Activated CD4-positive, alpha-beta T cell treated with anti-CD3 and anti-CD28 coated beads, Interleukin-2, amount 50 U/mL, for 48 hours (primary cell): Measurements from ENCODE around the gene ACIN1.

Experiments used
- DNase-seq, 2 experiments: peaks; one replicate each; pipeline ENCODE4 v3.0.0-alpha.2; 2020

The ACIN1 gene

GRCh38 chr14:23079716-23080115 is 15.2 kb downstream of the ACIN1 start:
- no peak for DNase-seq

DNA sequence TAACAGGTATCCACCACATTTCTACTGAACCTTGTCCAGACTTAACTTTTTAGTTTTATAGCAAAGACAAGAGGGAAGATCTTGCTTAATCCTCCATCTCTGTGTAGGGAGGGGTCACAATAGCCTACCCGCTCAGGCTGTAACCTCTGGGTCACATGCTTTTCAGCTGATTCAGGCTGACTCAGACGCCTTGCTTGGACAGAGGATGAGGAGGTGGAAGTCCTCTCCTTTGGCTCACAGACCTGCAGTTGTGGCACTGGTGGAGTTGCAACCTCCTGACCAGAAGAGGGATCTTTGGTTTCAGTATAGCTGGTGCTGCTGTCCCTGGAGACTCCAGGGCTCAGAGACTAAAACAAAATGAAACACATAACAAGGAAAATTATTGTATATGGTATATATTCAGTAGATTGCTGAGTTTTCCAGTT is 16.2 kb downstream of the ACIN1 start:
- DNase-seq = no peak

DNA sequence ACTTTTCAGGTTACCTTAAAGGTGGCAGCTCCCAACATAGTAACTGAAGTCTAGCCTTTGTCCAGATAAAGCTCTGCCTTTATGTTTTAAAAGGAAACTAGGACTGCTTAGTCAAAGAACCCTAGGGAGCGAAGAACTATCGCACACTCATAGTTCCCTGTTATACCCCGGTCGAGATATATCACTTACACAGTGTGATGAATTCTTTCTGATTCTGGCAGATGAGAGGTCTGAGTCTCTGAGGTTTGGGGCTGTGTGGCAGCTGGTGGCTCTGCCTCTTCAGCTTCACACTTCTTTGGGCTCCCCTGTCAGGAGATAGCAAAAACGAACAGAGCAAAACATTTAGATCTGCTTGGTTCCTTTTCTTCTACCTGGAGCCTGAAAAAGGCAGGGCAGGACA is 17.0 kb downstream of the ACIN1 start:
- no peak for DNase-seq

DNA sequence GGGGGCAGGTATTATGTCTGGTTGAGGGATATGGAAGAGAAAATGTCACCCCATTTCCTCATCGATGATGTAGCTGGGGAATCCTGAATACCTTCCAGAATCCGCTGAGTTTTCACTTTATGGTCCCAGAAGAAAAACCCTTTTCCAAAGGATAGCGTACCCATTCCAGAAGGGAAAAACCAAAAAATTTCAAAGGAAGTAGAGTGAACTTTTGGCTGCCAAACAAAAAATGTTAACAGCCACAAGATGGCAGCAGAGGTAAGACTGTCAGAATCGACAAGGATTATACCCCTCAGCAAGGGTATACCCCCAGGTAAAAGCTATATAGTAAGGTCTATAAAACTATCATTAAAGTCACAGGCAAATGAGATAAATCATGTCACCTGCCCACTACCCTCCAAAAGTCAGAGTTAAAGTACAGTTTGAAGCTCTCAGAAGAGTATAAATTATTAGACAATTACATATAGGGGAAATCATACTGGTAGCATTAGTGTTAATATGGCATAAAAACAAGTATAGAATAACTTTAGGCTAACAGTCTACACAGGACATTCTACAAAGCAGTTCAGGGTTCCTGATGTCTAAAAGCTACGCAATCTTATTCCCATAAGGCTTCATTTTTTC is 18.0 kb downstream of the ACIN1 start:
- DNase-seq = no peak

DNA sequence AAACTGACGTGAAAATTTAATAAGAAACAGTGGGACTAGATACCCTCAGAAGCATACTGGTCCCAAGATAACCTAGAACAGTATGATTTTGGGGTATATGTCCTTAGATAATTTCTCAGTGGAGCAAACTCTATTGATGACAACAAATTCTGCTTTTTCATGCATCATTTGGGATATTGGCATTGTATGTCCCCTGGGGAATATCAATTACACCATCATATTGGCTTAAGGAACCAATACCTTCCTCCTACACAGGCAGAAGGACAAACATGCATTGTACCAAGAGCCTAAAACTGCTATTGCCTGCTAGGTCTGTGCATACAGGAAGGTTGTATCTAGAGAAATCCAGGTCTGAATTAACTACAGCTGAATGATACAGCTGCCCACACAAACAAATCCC is 20.0 kb downstream of the ACIN1 start:
- no peak for DNase-seq

DNA sequence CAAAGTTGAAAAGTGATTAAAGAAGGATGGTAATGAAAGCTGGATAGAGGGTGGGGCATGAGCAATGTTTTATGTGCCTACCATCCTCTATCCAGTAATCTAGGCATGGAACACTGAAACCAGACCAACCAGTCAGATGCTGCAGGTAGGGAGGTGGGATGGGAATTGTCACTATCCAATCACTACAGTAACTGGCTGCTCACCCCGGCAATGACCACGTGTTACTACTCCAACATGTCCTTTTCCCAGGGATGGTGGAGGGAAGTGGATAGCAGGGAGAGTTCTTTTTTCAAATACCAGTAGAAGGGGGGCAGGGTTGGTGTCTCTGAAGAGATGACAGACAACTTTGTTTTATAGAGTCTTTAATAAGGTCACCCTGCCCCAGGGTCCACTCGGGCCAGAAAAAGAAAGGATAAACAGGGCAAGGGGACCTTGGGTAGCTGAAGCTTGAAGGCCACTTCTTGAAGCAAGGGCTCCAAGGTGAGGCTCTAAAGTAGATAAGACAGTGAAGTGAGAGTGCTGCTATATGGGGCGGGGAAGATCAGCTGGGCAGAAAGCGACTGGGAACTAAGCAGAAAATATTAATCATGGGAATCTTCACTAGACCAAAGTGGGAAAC is 22.9 kb downstream of the ACIN1 start:
- DNase-seq = peak in 1 of 2 experiments; percentile 1

- DNase-seq = peak; percentile 78 to 86
Observed at GRCh38 chr14:23071244-23071920, 23.6 kb downstream of the ACIN1 start.

GRCh38 chr14:23070262-23071129 is 24.4 kb downstream of the ACIN1 start:
- no peak for DNase-seq

DNA sequence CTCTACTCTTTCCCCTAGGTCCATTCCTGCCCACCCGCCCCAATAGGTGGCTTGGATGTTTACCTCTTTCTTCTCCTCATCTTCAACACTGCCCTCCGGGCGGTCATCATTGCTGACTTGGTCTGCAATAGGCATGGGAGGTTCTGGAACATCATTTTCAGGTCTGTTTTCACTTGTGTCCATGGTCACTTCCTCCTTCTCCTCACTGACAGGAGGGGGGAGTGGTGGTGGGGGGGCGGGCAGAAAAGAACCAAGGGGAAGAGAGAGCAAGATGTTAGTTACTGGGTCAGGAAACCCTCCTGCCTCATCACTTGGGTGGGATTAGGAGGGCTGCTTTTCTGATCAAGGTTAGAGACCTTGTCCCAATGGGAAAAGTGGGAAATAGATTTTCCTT is 25.5 kb downstream of the ACIN1 start:
- DNase-seq = no peak

DNA sequence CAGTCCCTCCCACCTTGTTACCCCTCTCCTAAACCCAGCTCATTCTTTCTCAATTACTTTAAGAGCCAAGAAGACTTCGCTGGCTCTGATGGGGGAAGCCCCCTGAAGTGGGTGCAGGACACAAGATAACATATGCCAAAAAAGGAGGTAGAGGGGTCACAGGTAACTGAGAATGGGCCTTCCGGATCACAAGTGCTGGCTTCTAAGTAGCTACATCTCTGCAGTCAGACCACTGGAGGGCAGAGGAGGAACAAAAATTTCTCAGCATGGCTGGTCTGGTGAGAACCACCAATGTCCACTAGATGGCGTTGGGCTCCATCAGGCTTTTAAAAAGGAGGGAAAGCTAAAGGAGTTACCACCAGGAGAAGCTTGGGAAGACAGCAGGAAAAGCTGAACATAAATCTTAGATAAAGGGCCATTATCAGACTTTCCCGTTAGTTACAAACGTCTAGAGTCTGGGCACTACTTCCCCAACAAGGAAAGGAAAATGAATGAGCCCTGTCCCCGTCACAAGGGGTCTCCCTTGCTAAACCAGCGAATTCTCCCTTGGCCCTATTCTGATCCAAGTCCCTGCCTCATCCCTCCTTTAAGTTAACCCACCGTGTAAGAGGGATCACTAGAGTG is 26.0 kb downstream of the ACIN1 start:
- peak; percentile 72 to 79 for DNase-seq

DNA sequence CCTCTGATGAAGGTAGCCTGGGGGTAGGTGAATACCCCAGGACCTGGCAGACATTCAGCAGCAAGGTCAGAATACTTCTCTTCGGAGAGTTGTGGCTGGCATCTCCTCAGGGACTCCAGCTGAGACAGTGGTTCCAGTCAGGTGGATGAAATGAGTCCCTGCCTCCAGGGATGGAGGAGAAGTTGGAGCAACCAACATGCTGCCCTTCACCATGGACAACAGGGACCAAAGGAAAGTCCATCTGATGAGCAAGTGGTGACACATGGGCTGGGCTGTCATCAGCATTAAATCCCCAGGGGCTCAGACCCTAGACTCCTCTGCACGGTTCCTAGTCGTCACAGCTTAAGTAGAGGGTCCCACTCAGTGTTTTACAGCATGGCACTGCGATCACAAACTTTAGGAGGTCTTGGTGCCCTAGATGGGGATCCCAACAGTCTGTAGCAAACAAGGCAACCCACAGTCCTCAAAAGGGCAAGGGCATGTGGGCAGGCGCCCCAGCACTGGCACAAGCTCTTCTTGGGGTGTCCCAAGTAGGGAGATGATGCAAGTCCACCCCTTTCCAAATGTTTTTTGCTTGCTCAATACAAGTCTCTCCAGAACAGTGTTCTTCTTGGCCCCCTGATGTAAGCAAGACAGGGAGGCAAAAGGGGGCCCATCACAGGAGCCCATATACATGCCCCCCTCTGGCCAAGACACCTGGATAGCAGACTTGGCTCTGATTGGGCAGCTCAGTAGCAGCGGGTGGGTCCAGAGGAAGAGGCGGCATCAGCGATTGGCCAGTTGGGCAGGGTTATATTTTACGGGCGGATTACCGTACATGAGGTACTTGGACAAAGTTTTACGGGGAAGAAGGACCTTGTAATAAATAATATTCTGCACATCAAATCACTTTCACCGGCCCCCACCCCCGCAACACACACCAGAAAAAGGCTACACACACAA is 26.8 kb downstream of the ACIN1 start:
- no peak for DNase-seq

GRCh38 chr14:23066855-23067744 is 27.8 kb downstream of the ACIN1 start:
- DNase-seq = no peak

DNA sequence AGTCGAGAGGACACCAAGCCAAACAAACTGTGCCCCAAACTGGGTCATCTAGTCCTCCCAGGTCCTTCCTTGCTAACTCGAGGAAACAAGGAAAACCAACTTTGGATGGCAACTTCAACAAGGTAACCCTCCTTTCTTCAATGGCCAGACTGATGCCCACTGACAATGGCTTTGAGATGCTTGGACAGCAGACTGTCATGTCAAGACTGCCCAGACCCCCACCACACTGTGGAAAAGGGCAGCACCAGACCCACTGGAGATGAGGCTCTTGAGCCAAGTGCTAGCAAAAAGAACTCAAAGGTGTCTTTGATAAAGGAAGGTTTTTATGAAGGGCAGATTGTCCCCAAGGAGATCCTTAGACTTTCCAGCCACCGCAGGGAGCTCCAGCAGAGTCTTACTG is 28.6 kb downstream of the ACIN1 start:
- no peak for DNase-seq

- no peak for DNase-seq
Observed at GRCh38 chr14:23063601-23064000, 31.3 kb downstream of the ACIN1 start.

DNA sequence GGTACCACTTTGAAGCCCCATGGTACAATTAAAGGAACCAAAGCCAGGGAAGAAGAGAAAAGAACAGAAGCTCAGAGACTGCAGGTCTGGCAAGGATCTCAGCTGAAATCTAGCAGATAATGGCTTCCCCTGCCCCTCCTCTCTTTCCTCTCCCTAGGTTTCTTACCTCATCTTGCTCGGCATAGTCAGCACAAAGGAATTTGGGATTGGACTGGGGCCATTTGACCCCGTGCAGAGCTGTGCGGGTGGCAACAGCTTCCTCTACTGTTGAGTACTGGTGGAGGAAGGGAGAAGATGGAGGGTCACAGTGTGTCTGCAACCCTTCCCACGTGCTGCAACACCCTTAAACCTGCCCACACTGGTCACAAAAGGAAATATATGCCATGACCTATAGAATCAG is 32.9 kb downstream of the ACIN1 start:
- no peak for DNase-seq

DNA sequence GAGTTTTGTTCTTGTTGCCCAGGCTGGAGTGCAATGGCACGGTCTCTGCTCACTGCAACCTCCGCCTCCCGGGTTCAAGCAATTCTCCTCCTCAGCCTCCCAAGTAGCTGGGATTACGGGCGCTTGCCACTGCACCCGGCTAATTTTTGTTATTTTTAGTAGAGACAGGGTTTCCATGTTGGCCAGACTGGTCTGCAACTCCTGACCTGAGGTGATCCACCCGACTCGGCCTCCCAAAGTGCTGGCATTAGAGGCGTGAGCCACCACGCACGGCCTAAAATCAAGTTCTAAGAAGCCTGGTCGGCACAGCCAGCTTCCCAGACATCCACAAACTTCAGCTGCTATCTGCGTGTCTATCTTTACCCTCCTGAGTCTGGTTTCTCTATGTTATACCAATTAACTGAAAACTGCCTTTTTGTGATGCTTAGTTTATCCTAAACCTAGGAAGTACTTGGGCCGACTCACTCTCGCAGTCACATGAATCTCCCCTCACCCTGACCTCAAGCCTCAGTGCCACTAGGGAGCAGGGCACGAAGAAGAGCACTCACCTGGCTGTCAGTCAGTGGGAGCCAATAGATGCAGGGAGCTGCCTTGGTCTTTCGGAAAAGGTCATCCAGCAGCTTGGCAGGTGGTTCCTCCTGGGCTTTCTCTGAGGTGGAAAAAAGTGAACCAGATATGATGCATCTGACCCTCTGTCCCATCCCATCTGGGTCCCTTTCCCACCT is 34.2 kb downstream of the ACIN1 start:
- no peak for DNase-seq

DNA sequence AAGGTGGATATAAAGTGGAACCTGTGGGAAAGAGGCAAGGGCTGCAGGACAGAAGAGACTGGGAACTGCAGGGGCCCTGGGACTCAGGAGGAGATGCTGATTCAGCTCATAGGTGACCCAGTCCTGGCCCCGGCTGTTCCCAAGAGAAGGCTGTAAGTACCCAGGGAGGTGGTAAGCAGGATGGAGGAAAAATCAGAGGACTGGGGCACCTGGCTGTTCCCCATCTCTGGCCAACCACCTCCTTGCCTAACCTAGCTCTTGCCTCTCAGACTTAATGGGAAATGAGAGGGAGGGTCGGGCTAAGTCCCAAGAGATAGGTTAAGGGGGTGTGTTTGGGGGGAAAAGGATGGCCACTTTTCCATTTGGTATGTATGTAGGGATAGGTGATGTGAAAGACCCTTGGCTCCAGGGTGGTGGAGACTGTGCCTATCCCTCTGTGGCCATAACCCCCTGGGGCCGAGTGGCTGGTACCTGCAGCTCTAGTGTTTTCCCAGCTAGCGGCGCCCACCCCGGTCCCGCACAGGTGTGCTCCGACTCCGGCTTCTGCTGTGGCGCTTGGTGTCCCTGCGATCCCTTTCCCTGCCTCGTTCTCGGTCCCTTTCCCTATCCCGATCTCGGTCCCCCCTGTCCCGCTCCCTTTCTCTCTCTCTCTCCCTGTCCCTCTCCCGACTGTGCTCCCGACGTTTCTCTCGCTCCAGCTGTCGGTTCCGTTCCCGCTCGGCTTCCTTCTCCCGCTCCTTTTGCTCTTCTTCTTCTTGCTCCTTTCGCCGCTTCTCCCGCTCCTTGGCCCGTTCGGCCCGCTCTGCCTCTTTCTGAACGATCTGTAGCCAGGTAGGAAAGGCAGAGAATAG is 36.1 kb downstream of the ACIN1 start:
- no peak for DNase-seq

DNA sequence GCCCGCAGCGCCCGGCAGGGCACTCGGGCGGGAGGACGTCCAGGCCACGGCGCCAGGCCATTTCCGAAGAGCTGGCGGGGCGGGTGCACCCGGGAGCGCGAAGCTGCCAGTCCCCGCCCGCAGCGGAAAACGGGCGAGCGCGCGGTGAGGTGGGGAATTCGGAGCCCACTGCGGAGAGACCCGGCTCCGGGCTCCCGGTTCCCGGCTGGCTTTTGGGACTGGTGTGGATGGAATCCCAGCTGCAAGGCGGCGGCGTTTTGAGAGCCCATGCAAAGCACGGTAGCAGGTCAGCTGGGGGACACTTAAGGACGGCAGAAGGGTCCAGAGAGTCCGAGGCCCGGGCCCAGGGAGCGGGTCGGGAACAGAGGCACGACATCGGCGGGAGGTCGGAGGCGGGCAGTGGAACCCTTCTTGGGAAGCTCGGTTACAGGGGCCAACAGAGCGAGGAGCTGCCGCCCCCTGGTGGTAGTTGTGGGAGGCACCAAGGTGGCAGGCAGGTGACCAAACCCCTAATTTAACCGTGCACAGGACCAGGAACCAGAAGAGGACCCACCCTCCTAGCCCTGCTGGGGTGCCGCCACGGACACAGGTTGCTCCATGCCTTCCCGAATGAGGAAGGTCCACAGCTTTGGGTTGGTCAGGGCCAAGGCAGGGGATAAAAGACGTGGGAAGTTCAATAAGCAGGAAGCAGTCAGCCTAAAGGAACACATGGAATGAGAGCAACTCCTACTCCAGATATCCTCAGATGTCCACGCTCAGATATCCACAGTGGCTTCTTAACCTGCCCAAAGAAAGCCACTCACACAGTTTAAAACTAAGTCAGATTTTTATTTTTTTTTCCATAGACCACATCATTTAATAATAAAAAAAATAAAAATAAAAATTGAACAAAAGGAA is 36.9 kb downstream of the ACIN1 start:
- peak; percentile 91 to 93 for DNase-seq
